GM12878 (cell line): ENCODE results near the gene INSC. TPM values are rescaled to one million over a fixed set of nuclear protein-coding genes. Genes with fewer than 3 reads are reported as not detected.

Experiments used
- ATAC-seq: fragments of 200-7000 bp; cut with Tn5 transposase; 3 replicates; pipeline ENCODE4 v1.9.1; 2020; ENCODE audit warnings: mild to moderate bottlenecking, moderate library complexity
- BruUV-seq: library from RNA; stranded (reverse); fragments of 400-500 nt; replicated peaks from 2 replicates; lab custom pipeline; 2021; lab: Mats Ljungman, UMichigan
- CTCF ChIA-PET: fragments of 300-600 bp; sonication (Branson Sonifier 250); formaldehyde crosslinking; extraction: SDS; loops from one replicate; lab custom pipeline; 2021; ENCODE audit warnings: inconsistent platforms; lab: Yijun Ruan, JAX
- POLR2A ChIA-PET: fragments of 350-600 bp; formaldehyde crosslinking; extraction: SDS; loops from one replicate; lab custom pipeline; 2021; ENCODE audit warnings: inconsistent platforms; lab: Charles Lee
- RAD21 ChIA-PET: fragments of 300-600 bp; sonication (Branson Sonifier 250); formaldehyde crosslinking; loops from one replicate; lab custom pipeline; 2023; ENCODE audit warnings: antibody characterized with exemption; ENCODE audit not compliant: unreplicated experiment; lab: Charles Lee
- SMC1A ChIA-PET: fragments of 300-600 bp; sonication (Branson Sonifier 250); formaldehyde crosslinking; loops from one replicate; lab custom pipeline; 2023; ENCODE audit not compliant: unreplicated experiment, uncharacterized antibody; lab: Charles Lee
- DNase-seq: peaks from one replicate; pipeline ENCODE4 v3.0.0-alpha.2; 2011; ENCODE audit warnings: low read depth, low spot score
- FAIRE-seq: peaks from 3 replicates; lab custom pipeline; 2011; peaks lifted over from hg19 to GRCh38; lab: Jason Lieb, UNC
- H2AFZ ChIP-seq: 2 replicates; pipeline ENCODE4 v1.6.0; 2011; ENCODE audit warnings: low read depth, low read length, control low read depth; ENCODE audit not compliant: control insufficient read depth
- H3K27ac ChIP-seq: 2 replicates; pipeline ENCODE4 v1.5.1; 2011; ENCODE audit warnings: control low read depth; ENCODE audit not compliant: control insufficient read depth, insufficient read depth
- H3K27me3 ChIP-seq, 2 experiments: replicated peaks in 1 of 2; 2 replicates each; pipeline versions ENCODE4 v1.6.0 to v1.6.1; 2011; ENCODE audit warnings: low read length in 1 of 2; ENCODE audit not compliant: control insufficient read depth in 2 of 2, insufficient read depth in 2 of 2
- H3K36me3 ChIP-seq, 2 experiments: 2 replicates each; pipeline ENCODE4 v1.5.1; 2011; ENCODE audit warnings: low read length in 1 of 2; ENCODE audit not compliant: control insufficient read depth in 2 of 2, insufficient read depth in 2 of 2
- H3K4me1 ChIP-seq: 2 replicates; pipeline ENCODE4 v1.6.1; 2011; ENCODE audit warnings: mild to moderate bottlenecking, low read length, moderate library complexity, mixed read lengths; ENCODE audit not compliant: control insufficient read depth, insufficient read depth
- H3K4me2 ChIP-seq: 2 replicates; pipeline ENCODE4 v1.6.0; 2011; ENCODE audit warnings: control low read depth; ENCODE audit not compliant: control insufficient read depth, insufficient read depth
- H3K4me3 ChIP-seq: fragments of 200-600 bp; sonication (generic); 2 replicates; pipeline ENCODE4 v1.5.1; 2016
- H3K79me2 ChIP-seq: 2 replicates; pipeline ENCODE4 v1.6.0; 2011; ENCODE audit warnings: low read length; ENCODE audit not compliant: control insufficient read depth, insufficient read depth
- H3K9ac ChIP-seq: 2 replicates; pipeline ENCODE4 v1.8.0; 2011; ENCODE audit warnings: low read length, control low read depth, mixed read lengths; ENCODE audit not compliant: control insufficient read depth, insufficient read depth
- H3K9me3 ChIP-seq: replicated peaks from 3 replicates; pipeline ENCODE4 v1.5.1; 2011; ENCODE audit warnings: mild to moderate bottlenecking, low read length; ENCODE audit not compliant: control insufficient read depth, insufficient read depth
- H4K20me1 ChIP-seq: 2 replicates; pipeline ENCODE4 v1.6.0; 2011; ENCODE audit not compliant: control insufficient read depth, insufficient read depth
- BMI1 ChIP-seq: fragments of 450-650 bp; IDR thresholded peaks from 2 replicates; pipeline ENCODE4 v1.6.1; 2016; ENCODE audit warnings: mild to moderate bottlenecking, moderate library complexity, borderline replicate concordance
- CUX1 ChIP-seq: IDR thresholded peaks from 2 replicates; pipeline ENCODE4 v1.6.1; 2012; ENCODE audit warnings: improper control_type of control experiment, low read depth, low read length; ENCODE audit not compliant: insufficient replicate concordance
- DPF2 ChIP-seq: fragments of 450-650 bp; IDR thresholded peaks from 2 replicates; pipeline ENCODE4 v1.6.1; 2017; ENCODE audit warnings: mild to moderate bottlenecking
- HDAC2 ChIP-seq: fragments of 200-600 bp; sonication (generic); IDR thresholded peaks from 2 replicates; pipeline ENCODE4 v1.6.1; 2017
- IKZF1 ChIP-seq: fragments of 450-650 bp; conservative IDR thresholded peaks from 2 replicates; pipeline ENCODE4 v1.6.1; 2017; ENCODE audit warnings: antibody characterized with exemption, mild to moderate bottlenecking
- KAT2A ChIP-seq: conservative IDR thresholded peaks from 2 replicates; pipeline ENCODE4 v1.6.1; 2011; ENCODE audit warnings: low read depth, low read length; ENCODE audit not compliant: control insufficient read depth
- NFXL1 ChIP-seq: fragments of 450-650 bp; IDR thresholded peaks from 2 replicates; pipeline ENCODE4 v1.6.1; 2017; ENCODE audit warnings: antibody characterized with exemption, mild to moderate bottlenecking, borderline replicate concordance
- NKRF ChIP-seq: fragments of 450-650 bp; conservative IDR thresholded peaks from 2 replicates; pipeline ENCODE4 v1.6.1; 2017; ENCODE audit warnings: mild to moderate bottlenecking, moderate library complexity
- POLR2AphosphoS2 ChIP-seq: IDR thresholded peaks from 2 replicates; pipeline ENCODE4 v1.6.1; 2011; ENCODE audit warnings: low read depth, mild to moderate bottlenecking, low read length, improper control_type of control experiment, moderate library complexity
- RUNX3 ChIP-seq: IDR thresholded peaks from 2 replicates; pipeline ENCODE4 v1.6.1; 2012; ENCODE audit warnings: low read length, inconsistent platforms
- SPI1 ChIP-seq: IDR thresholded peaks from 2 replicates; pipeline ENCODE4 v1.6.1; 2011; ENCODE audit warnings: low read depth, mild to moderate bottlenecking, low read length, moderate library complexity, borderline replicate concordance; ENCODE audit not compliant: insufficient read depth
- TAF1 ChIP-seq: IDR thresholded peaks from 2 replicates; pipeline ENCODE4 v1.6.1; 2011; ENCODE audit warnings: mild to moderate bottlenecking, low read depth, low read length, borderline replicate concordance
- TBL1XR1 ChIP-seq: IDR thresholded peaks from 2 replicates; pipeline ENCODE4 v1.6.1; 2012; ENCODE audit warnings: low read depth, low read length, improper control_type of control experiment
- WGBS: methylation state at CpG from one replicate; pipeline ENCODE4 v1.1.6; 2016; ENCODE audit warnings: low lambda C conversion rate; ENCODE audit not compliant: insufficient replicate concordance, insufficient coverage; ENCODE audit errors: missing lambda C conversion rate; 5-methylcytosine and 5-hydroxymethylcytosine counted together
- in situ Hi-C: fragments of 300-500 bp; cut with MboI; formaldehyde crosslinking; loops from 9 replicates; pipeline ENCODE4 v1.14.3; 2018; ENCODE audit warnings: mixed read lengths
- intact Hi-C: fragments of 100-400 bp; cut with micrococcal nuclease; formaldehyde crosslinking; loops from one replicate; pipeline ENCODE4 v1.14.2; 2022; ENCODE audit not compliant: unreplicated experiment
- polyA plus RNA-seq, 11 experiments: library from polyadenylated mRNA; depleted of rRNA in 4 of 11; unstranded in 6 of 11; stranded (reverse) in 5 of 11; fragments of >200 nt; fragmentation: Nextera tagmentation in 4 of 11; fragmentation: Illumina TruSeq in 1 of 11; extraction: Ambion mirVana in 4 of 11; extraction: Trizol in 1 of 11; gene quantifications; 1 replicate in 1 of 11; 2 replicates in 10 of 11; pipeline versions ENCODE4 v1.2.1 to v1.2.3, GENCODE V29; 2011 to 2016; ENCODE audit warnings: inconsistent platforms in 2 of 11, missing spikeins in 2 of 11, low read depth in 1 of 11
- total RNA-seq, 4 experiments: library from RNA; depleted of rRNA in 3 of 4; stranded (reverse); fragments of >200 nt in 3 of 4; fragmentation: Illumina TruSeq in 1 of 4; extraction: Trizol in 1 of 4; gene quantifications; 2 replicates each; pipeline versions ENCODE4 v1.2.1 to v1.2.3, GENCODE V29; 2013 to 2021

Gene INSC
- total and polyA plus RNA-seq, 10 of the 15 experiments (the other 5 are each of a cell fraction or from before 2014, with no cell fraction given): 0.13 to 0.33 TPM; not detected in 8

DNA sequence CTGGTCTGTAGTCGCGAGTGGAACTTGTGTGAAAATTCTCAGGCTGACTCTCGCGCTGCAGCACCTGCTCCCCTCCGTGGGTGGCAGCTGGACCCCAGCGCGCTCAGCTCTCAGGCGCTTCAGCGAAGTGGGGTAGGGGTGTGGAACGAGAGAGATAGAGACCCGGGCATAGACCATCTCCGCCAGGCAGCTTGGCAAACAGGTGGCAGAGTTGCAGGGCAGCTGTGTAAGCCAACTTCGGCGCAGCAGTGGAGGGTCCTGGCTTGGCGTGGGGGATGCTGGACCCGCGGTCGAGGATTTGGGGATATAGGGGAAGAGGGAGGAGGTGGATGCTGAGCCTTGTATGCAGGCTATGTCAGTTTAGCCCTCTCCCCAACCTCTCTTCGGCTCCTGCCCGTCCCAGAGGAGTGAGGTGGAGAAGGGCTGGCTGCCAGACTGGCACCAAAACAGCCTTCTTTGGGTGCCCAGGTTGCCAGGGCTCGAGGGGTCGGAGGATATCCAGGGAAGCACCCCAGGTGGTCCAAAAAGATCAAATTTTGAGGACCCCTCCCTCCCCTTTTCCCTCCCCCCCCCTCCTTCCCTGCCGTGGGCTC, 42.1 kb upstream of the INSC start (continued):
- TF ChIP-seq DPF2 (no peak), NKRF (no peak), NFXL1 (no peak), TBL1XR1 (no peak), RUNX3 (no peak)

DNA sequence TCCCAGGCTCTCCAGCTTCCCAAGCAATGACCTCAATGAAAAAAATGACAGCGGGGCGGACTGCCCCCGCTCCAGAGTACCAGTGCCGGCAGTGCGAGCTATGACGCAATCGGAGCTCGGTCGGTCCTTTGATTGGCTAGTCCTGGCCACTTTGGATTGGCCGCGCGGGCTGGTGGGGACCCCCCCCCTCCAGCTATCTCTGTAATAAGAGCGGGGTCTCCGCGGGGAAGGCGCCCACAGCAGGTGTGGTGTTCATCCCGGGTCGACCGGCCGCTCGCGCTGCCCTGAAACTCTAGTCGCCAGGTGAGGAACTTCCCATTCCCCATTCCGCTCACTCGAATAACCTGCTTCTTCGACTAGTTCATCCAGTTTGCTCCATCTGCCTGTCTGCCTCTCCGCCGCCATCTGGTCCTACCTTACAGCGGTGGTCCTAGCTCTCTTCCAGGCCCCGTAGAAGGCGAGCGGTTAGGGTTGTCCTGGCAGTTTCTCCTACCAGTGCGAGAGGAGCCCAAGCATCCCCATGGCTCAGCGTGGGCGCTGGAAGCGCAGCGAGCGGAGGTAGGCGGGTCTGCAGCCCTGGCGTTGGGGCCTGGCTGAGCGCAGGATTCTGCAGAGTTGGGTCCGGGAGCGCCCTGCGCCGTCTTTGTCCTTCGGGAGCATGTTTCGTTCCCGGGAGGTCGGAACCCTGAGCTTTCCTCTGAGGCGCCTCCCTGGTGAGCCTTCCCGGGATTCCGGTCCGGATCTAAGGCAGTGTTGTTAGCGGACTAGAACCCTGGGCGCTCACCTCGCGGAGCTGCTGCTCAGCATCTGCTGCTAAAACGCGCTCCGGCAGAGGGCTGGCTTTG, 41.1 kb upstream of the INSC start, which contains the start of gene CALCB:
Gene CALCB, plus strand, starts transcription at position 233 of the 845 bp plus-strand sequence. CDS start 1,126 bp downstream, outside the sequence.
- POLR2A ChIA-PET: no interaction called here
- TF ChIP-seq IKZF1 (no peak), POLR2AphosphoS2 (no peak), KAT2A (no peak), CUX1 (no peak), SPI1 (no peak), HDAC2 (no peak), BMI1 (no peak), TAF1 (no peak)

More for the DNA sequence above, 41.1 kb upstream of the INSC start, which contains the start of gene CALCB:
- H3K27ac ChIP-seq: no peak within 1 kb of the TSS
- DNase-seq: no peak
- H3K9me3 ChIP-seq: no peaks in the 10 kb centered on the region; the same call in 2 of the 3 replicates
- 38% methylated on average over 57 of the region's 60 CpGs for WGBS
- no peak within 1 kb of the TSS for H3K9ac ChIP-seq
- CTCF ChIA-PET: interaction anchor here (0.8 kb wide), 1 partner anchor 89 kb away, joined by 3 read pairs; no protein-coding TSS in a partner anchor
- FAIRE-seq: no peak
- H3K27me3 ChIP-seq: 0 out of 4 replicates have a peak, but pooled peaks cover 0 to 2% of the 10 kb centered on the region in 2 experiments
- H4K20me1 ChIP-seq: no peaks in the 10 kb centered on the region
- peak within 1 kb of the TSS; percentile 59 for H3K4me2 ChIP-seq
- no peak within 1 kb of the TSS for H3K4me3 ChIP-seq
- H3K79me2 ChIP-seq: no peaks in the 10 kb centered on the region
- no peaks in the 10 kb centered on the region for H3K36me3 ChIP-seq
- intact Hi-C loops: loop anchor here (2.0 to 10.0 kb wide), 2 partner anchors 101 to 539 kb away; partner anchors contain the start of gene CALCA
- H2AFZ ChIP-seq: peak within 1 kb of the TSS; percentile 75
- SMC1A ChIA-PET: interaction anchor here (0.5 kb wide), 1 partner anchor 138 kb away, joined by 3 read pairs; no protein-coding TSS in a partner anchor
- no peaks in the 10 kb centered on the region for H3K4me1 ChIP-seq
- in situ Hi-C loops: loop anchor here (5.0 kb wide), 1 partner anchor 166 kb away; no protein-coding TSS in a partner anchor
- RAD21 ChIA-PET: no interaction called here
- ATAC-seq: no peak
- BruUV-seq: no TSS peak
